SK-N-SH (cell line): Measurements from ENCODE around the gene LRRC10B. TPM values are rescaled to one million over a fixed set of nuclear protein-coding genes. Genes with fewer than 3 reads are reported as not detected.

Experiments
- CTCF ChIA-PET: fragments of 300-600, 350-600 bp; formaldehyde crosslinking; extraction: SDS; loops from one replicate; lab custom pipeline; 2021; lab: Yijun Ruan, JAX
- POLR2A ChIA-PET: fragments of 350-600 bp; sonication (Branson Sonifier 250); formaldehyde crosslinking; extraction: SDS; loops from one replicate; lab custom pipeline; 2020; ENCODE audit warnings: antibody characterized with exemption, inconsistent platforms; lab: Yijun Ruan, JAX
- DNase-seq: peaks from one replicate; pipeline ENCODE4 v3.0.0; 2012
- H2AFZ ChIP-seq: fragments of 200-600 bp; sonication (generic); 2 replicates; pipeline ENCODE4 v1.8.1; 2016; ENCODE audit warnings: antibody characterized with exemption, mild to moderate bottlenecking, low read depth
- H3F3A ChIP-seq: fragments of 200-600 bp; sonication (generic); replicated peaks from 2 replicates; pipeline ENCODE3; 2016; ENCODE audit warnings: antibody characterized with exemption, mild to moderate bottlenecking; ENCODE audit not compliant: insufficient read depth
- H3K27ac ChIP-seq, 2 experiments: fragments of 200-500 bp in 1 of 2; fragments of 200-600 bp in 1 of 2; sonication (Bioruptor generic) in 1 of 2; sonication (generic), shearing (Covaris generic) in 1 of 2; 2 replicates each; pipeline versions ENCODE4 v1.5.1 to v1.6.1; 2014 to 2016; ENCODE audit warnings: low read depth in 2 of 2, inconsistent platforms in 1 of 2, low read length in 1 of 2, mild to moderate bottlenecking in 1 of 2, mixed read lengths in 1 of 2
- H3K27me3 ChIP-seq: fragments of 200-600 bp; sonication (generic), shearing (Covaris generic); 2 replicates; pipeline ENCODE4 v1.6.1; 2016; ENCODE audit warnings: mixed run types; ENCODE audit not compliant: insufficient read depth
- H3K36me3 ChIP-seq, 2 experiments: fragments of 200-500 bp in 1 of 2; fragments of 200-600 bp in 1 of 2; sonication (Bioruptor generic) in 1 of 2; sonication (generic) in 1 of 2; replicated peaks in 1 of 2; 2 replicates each; pipeline versions ENCODE3 to v1.5.1; 2014 to 2016; ENCODE audit warnings: low read length in 1 of 2, mild to moderate bottlenecking in 1 of 2; ENCODE audit not compliant: insufficient read depth in 2 of 2, control insufficient read depth in 1 of 2
- H3K4me1 ChIP-seq, 2 experiments: fragments of 200-500 bp in 1 of 2; fragments of 200-600 bp in 1 of 2; sonication (Bioruptor generic) in 1 of 2; sonication (generic), shearing (Covaris generic) in 1 of 2; 2 replicates each; pipeline versions ENCODE4 v1.5.1 to v1.6.1; 2014 to 2016; ENCODE audit warnings: low read depth in 1 of 2, low read length in 1 of 2, mixed run types in 1 of 2; ENCODE audit not compliant: insufficient read depth in 2 of 2, control insufficient read depth in 1 of 2
- H3K4me2 ChIP-seq: fragments of 200-600 bp; sonication (generic), shearing (Covaris generic); 2 replicates; pipeline ENCODE4 v1.6.1; 2017; ENCODE audit warnings: mixed run types
- H3K4me3 ChIP-seq, 2 experiments: fragments of 200-500 bp in 1 of 2; fragments of 200-600 bp in 1 of 2; sonication (Bioruptor generic) in 1 of 2; sonication (generic), shearing (Covaris generic) in 1 of 2; 2 replicates each; pipeline versions ENCODE4 v1.5.1 to v1.8.1; 2014 to 2016; ENCODE audit warnings: low read depth in 2 of 2, inconsistent platforms in 1 of 2, low read length in 1 of 2, mild to moderate bottlenecking in 1 of 2, mixed read lengths in 1 of 2, moderate library complexity in 1 of 2
- H3K79me2 ChIP-seq: fragments of 200-600 bp; sonication (generic); 2 replicates; pipeline ENCODE4 v1.8.1; 2017; ENCODE audit warnings: mild to moderate bottlenecking; ENCODE audit not compliant: insufficient read depth
- H3K9ac ChIP-seq: fragments of 200-600 bp; sonication (generic); 2 replicates; pipeline ENCODE4 v1.6.1; 2017; ENCODE audit warnings: mixed run types
- H3K9me2 ChIP-seq: fragments of 200-600 bp; sonication (generic); 2 replicates; pipeline ENCODE4 v1.6.1; 2017; ENCODE audit warnings: mixed run types
- H3K9me3 ChIP-seq: fragments of 200-600 bp; sonication (generic); 2 replicates; pipeline ENCODE4 v1.6.1; 2017; ENCODE audit warnings: mixed run types, mild to moderate bottlenecking, moderate library complexity
- H4K20me1 ChIP-seq: fragments of 200-600 bp; sonication (generic); 2 replicates; pipeline ENCODE4 v1.6.1; 2017; ENCODE audit warnings: mild to moderate bottlenecking, mixed run types; ENCODE audit not compliant: insufficient read depth
- CHD2 ChIP-seq: fragments of 150-350 bp; IDR thresholded peaks from 2 replicates; pipeline ENCODE4 v1.6.1; 2018; ENCODE audit warnings: low read length; ENCODE audit not compliant: partially characterized antibody
- ELF1 ChIP-seq: IDR thresholded peaks from 2 replicates; pipeline ENCODE4 v1.4.0; 2012
- EP300 ChIP-seq, 2 experiments: IDR thresholded peaks; 2 replicates each; pipeline versions ENCODE4 v1.4.0 to v1.6.1; 2012; ENCODE audit warnings: borderline replicate concordance in 1 of 2, low read depth in 1 of 2, low read length in 1 of 2
- EZH2phosphoT487 ChIP-seq: fragments of 200-600 bp; sonication (generic); IDR thresholded peaks from 2 replicates; pipeline ENCODE4 v1.6.1; 2017; ENCODE audit warnings: low read depth, mixed run types, mild to moderate bottlenecking, antibody characterized with exemption, moderate library complexity, borderline replicate concordance
- FOXJ3 ChIP-seq: sonication (generic); formaldehyde crosslinking; IDR thresholded peaks from 2 replicates; pipeline ENCODE4 v1.5.1; 2020; ENCODE audit warnings: mild to moderate bottlenecking, missing genetic modification reagents
- JUND ChIP-seq: IDR thresholded peaks from 2 replicates; pipeline ENCODE4 v1.4.0; 2012
- MAX ChIP-seq: IDR thresholded peaks from 2 replicates; pipeline ENCODE4 v1.4.0; 2012; ENCODE audit warnings: low read depth
- NFIC ChIP-seq: IDR thresholded peaks from 2 replicates; pipeline ENCODE4 v1.4.0; 2012; ENCODE audit warnings: borderline replicate concordance
- NRF1 ChIP-seq: IDR thresholded peaks from 2 replicates; pipeline ENCODE4 v1.6.1; 2012; ENCODE audit warnings: low read depth, mild to moderate bottlenecking, low read length
- POLR2AphosphoS5 ChIP-seq: IDR thresholded peaks from 2 replicates; pipeline ENCODE4 v1.6.1; 2012; ENCODE audit warnings: low read depth, low read length
- REST ChIP-seq: IDR thresholded peaks from 2 replicates; pipeline ENCODE4 v1.6.1; 2012; ENCODE audit warnings: mild to moderate bottlenecking, low read depth, low read length, moderate library complexity
- RXRA ChIP-seq: IDR thresholded peaks from 2 replicates; pipeline ENCODE4 v1.4.0; 2012; ENCODE audit warnings: low read depth, mild to moderate bottlenecking, borderline replicate concordance
- TAF1 ChIP-seq: IDR thresholded peaks from 2 replicates; pipeline ENCODE4 v1.6.1; 2012; ENCODE audit warnings: low read depth, mild to moderate bottlenecking, low read length, moderate library complexity, borderline replicate concordance
- TCF12 ChIP-seq: IDR thresholded peaks from 2 replicates; pipeline ENCODE4 v1.4.0; 2012
- USF1 ChIP-seq: IDR thresholded peaks from 2 replicates; pipeline ENCODE4 v1.4.0; 2012; ENCODE audit warnings: low read depth, borderline replicate concordance
- WGBS: methylation state at CpG from one replicate; pipeline ENCODE4 v1.1.6; 2017; ENCODE audit warnings: low lambda C conversion rate; 5-methylcytosine and 5-hydroxymethylcytosine counted together
- polyA plus RNA-seq, 3 experiments: library from polyadenylated mRNA; depleted of rRNA; stranded (reverse); fragments of >200 nt; gene quantifications; 2 replicates each; pipeline ENCODE4 v1.2.3, GENCODE V29; 2012
- TF ChIP-seq, protein P1 (sequence below): IDR thresholded peaks from 2 replicates; pipeline ENCODE4; 2012
- TF ChIP-seq, protein P2 (sequence below): fragments of 150-350 bp; IDR thresholded peaks from 2 replicates; pipeline ENCODE4 v1.6.1; 2016; ENCODE audit warnings: mild to moderate bottlenecking, low read depth, low read length
- TF ChIP-seq, protein P3 (sequence below): fragments of 150-350 bp; IDR thresholded peaks from 2 replicates; pipeline ENCODE4 v1.6.1; 2017; ENCODE audit warnings: antibody characterized with exemption, low read length, low read depth, borderline replicate concordance

LRRC10B gene
- polyA plus RNA-seq, 1 of the 3 experiments (the other 2 are of a cell fraction), result not detected

GRCh38 chr11:61485080-61485479, 23.5 kb upstream of the LRRC10B start:
- Histone ChIP-seq H3F3A (no peaks in the 10 kb centered on the region), H3K79me2 (no peaks in the 10 kb centered on the region), H2AFZ (no peak overlapping the region), H3K27ac (no peak overlapping the region), H3K4me1 (peaks cover 2 to 24% of the 10 kb centered on the region in 2 experiments; a peak in 1 of 4 replicates), H3K9me2 (no peaks in the 10 kb centered on the region), H3K27me3 (no peaks in the 10 kb centered on the region), H3K9me3 (no peaks in the 10 kb centered on the region), H3K4me2 (no peak overlapping the region), H3K4me3 (no peak overlapping the region), H3K36me3 (no peaks in the 10 kb centered on the region), H4K20me1 (no peaks in the 10 kb centered on the region), H3K9ac (no peak overlapping the region)
- POLR2A ChIA-PET, result no interaction called here
- DNase-seq, result no peak
- 52% methylated on average over 4 of the region's 11 CpGs for WGBS
- no peak for TF ChIP-seq EZH2phosphoT487
- TF ChIP-seq USF1, result no peak
- TF ChIP-seq TCF12, result no peak
- TF ChIP-seq POLR2AphosphoS5, result no peak
- no peak for TF ChIP-seq ELF1
- TF ChIP-seq, protein P1, sequence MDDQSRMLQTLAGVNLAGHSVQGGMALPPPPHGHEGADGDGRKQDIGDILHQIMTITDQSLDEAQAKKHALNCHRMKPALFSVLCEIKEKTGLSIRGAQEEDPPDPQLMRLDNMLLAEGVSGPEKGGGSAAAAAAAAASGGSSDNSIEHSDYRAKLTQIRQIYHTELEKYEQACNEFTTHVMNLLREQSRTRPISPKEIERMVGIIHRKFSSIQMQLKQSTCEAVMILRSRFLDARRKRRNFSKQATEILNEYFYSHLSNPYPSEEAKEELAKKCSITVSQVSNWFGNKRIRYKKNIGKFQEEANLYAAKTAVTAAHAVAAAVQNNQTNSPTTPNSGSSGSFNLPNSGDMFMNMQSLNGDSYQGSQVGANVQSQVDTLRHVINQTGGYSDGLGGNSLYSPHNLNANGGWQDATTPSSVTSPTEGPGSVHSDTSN, result no peak
- TF ChIP-seq NFIC, result no peak
- TF ChIP-seq CHD2, result no peak
- no peak for TF ChIP-seq JUND
- TF ChIP-seq MAX, result no peak
- CTCF ChIA-PET, result interaction anchor here (0.7 to 21.8 kb wide), 5 partner anchors 16 to 154 kb away, joined by 3 to 670 read pairs (median 4); partner anchors contain the start of genes LRRC10B and SYT7

- no peaks in the 10 kb centered on the region for H3K36me3 ChIP-seq
- DNase-seq, result no peak
- ChIA-PET POLR2A (no interaction called here), CTCF (interaction anchor here (1.1 to 21.8 kb wide), 3 partner anchors 35 to 153 kb away, joined by 3 to 670 read pairs (median 4); partner anchors contain the start of gene LRRC10B)
- H3K4me1 ChIP-seq, result peaks cover 6 to 28% of the 10 kb centered on the region in 2 experiments; a peak in 1 of 4 replicates
- H3K4me3 ChIP-seq, result no peak overlapping the region
- 93% methylated on average over 5 of the region's 6 CpGs for WGBS
- no peaks in the 10 kb centered on the region for H3K9me3 ChIP-seq
- H3F3A ChIP-seq, result no peaks in the 10 kb centered on the region
- no peak overlapping the region for H3K27ac ChIP-seq
- H3K27me3 ChIP-seq, result no peaks in the 10 kb centered on the region
- no peaks in the 10 kb centered on the region for H3K9me2 ChIP-seq
- no peaks in the 10 kb centered on the region for H4K20me1 ChIP-seq
- H3K9ac ChIP-seq, result no peak overlapping the region
- no peak overlapping the region for H2AFZ ChIP-seq
- no peak overlapping the region for H3K4me2 ChIP-seq
- H3K79me2 ChIP-seq, result no peaks in the 10 kb centered on the region
- TF ChIP-seq CHD2, result no peak
- TF ChIP-seq, protein P2, sequence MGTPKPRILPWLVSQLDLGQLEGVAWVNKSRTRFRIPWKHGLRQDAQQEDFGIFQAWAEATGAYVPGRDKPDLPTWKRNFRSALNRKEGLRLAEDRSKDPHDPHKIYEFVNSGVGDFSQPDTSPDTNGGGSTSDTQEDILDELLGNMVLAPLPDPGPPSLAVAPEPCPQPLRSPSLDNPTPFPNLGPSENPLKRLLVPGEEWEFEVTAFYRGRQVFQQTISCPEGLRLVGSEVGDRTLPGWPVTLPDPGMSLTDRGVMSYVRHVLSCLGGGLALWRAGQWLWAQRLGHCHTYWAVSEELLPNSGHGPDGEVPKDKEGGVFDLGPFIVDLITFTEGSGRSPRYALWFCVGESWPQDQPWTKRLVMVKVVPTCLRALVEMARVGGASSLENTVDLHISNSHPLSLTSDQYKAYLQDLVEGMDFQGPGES, result no peak
- TF ChIP-seq RXRA, result no peak
- TF ChIP-seq, protein P3, sequence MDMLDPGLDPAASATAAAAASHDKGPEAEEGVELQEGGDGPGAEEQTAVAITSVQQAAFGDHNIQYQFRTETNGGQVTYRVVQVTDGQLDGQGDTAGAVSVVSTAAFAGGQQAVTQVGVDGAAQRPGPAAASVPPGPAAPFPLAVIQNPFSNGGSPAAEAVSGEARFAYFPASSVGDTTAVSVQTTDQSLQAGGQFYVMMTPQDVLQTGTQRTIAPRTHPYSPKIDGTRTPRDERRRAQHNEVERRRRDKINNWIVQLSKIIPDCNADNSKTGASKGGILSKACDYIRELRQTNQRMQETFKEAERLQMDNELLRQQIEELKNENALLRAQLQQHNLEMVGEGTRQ, result no peak
- TF ChIP-seq EP300 (IDR thresholded peaks at IDR 0.05; ENCODE audit: borderline replicate concordance in 1 of 2, low read depth in 1 of 2, low read length in 1 of 2), result no peak
- no peak for TF ChIP-seq NRF1
- no peak for TF ChIP-seq NFIC
- TF ChIP-seq FOXJ3 (CRISPR knock-in tag), result no peak
- no peak for TF ChIP-seq REST
- TF ChIP-seq TAF1, result no peak
These were observed 22.4 kb upstream of the LRRC10B start for GRCh38 chr11:61486011-61486620.
